OCI-LY1 (cell line): ENCODE data around the gene B4GALNT2.

Experiments
- H2AFZ ChIP-seq: fragments of 200-600 bp; sonication (generic), shearing (Covaris generic); 2 replicates; pipeline ENCODE4 v1.6.0; 2014; ENCODE audit warnings: antibody characterized with exemption, mild to moderate bottlenecking, low read length
- H3F3A ChIP-seq: fragments of 200-600 bp; sonication (generic), shearing (Covaris generic); 2 replicates; pipeline ENCODE4 v1.6.0; 2014; ENCODE audit warnings: mild to moderate bottlenecking, antibody characterized with exemption, low read length, moderate library complexity; ENCODE audit not compliant: insufficient read depth
- H3K27ac ChIP-seq: fragments of 200-600 bp; sonication (generic); 2 replicates; pipeline ENCODE4 v1.5.1; 2014; ENCODE audit warnings: low read length, mixed run types, mild to moderate bottlenecking, low read depth; ENCODE audit not compliant: poor library complexity, severe bottlenecking
- H3K27me3 ChIP-seq: fragments of 200-600 bp; sonication (generic); 2 replicates; pipeline ENCODE4 v1.6.0; 2014; ENCODE audit warnings: antibody characterized with exemption, mild to moderate bottlenecking, low read length, moderate library complexity; ENCODE audit not compliant: insufficient read depth
- H3K36me3 ChIP-seq: fragments of 200-600 bp; sonication (generic); 2 replicates; pipeline ENCODE4 v1.6.1; 2014; ENCODE audit warnings: mild to moderate bottlenecking, antibody characterized with exemption, low read length, moderate library complexity, mixed read lengths; ENCODE audit not compliant: insufficient read depth
- H3K4me1 ChIP-seq: fragments of 200-600 bp; sonication (generic); 2 replicates; pipeline ENCODE4 v1.5.1; 2014; ENCODE audit warnings: mild to moderate bottlenecking, low read length, moderate library complexity; ENCODE audit not compliant: insufficient read depth, severe bottlenecking
- H3K4me2 ChIP-seq: fragments of 200-600 bp; sonication (generic), shearing (Covaris generic); 2 replicates; pipeline ENCODE4 v1.6.1; 2014; ENCODE audit warnings: low read length
- H3K4me3 ChIP-seq: fragments of 200-600 bp; sonication (generic); 2 replicates; pipeline ENCODE4 v1.5.1; 2014; ENCODE audit warnings: low read length, low read depth, mild to moderate bottlenecking, mixed read lengths; ENCODE audit not compliant: poor library complexity, severe bottlenecking
- H3K79me2 ChIP-seq: fragments of 200-600 bp; shearing (Covaris generic); 2 replicates; pipeline ENCODE4 v1.6.1; 2016; ENCODE audit warnings: mixed run types, low read length, mixed read lengths; ENCODE audit not compliant: insufficient read depth
- H3K9ac ChIP-seq: fragments of 200-600 bp; sonication (generic), shearing (Covaris generic); 2 replicates; pipeline ENCODE4 v1.6.1; 2014; ENCODE audit warnings: mild to moderate bottlenecking, low read length, mixed read lengths
- H3K9me2 ChIP-seq: fragments of 200-600 bp; sonication (generic), shearing (Covaris generic); 2 replicates; pipeline ENCODE4 v1.6.1; 2014; ENCODE audit warnings: low read depth, mild to moderate bottlenecking, low read length, mixed read lengths
- H3K9me3 ChIP-seq: fragments of 200-600 bp; shearing (Covaris generic); 2 replicates; pipeline ENCODE4 v1.6.1; 2014; ENCODE audit warnings: low read length, mixed read lengths
- H4K20me1 ChIP-seq: fragments of 200-600 bp; sonication (generic), shearing (Covaris generic); 2 replicates; pipeline ENCODE4 v1.6.0; 2016; ENCODE audit warnings: mild to moderate bottlenecking, low read length; ENCODE audit not compliant: insufficient read depth
- CTCF ChIP-seq: fragments of 200-600 bp; sonication (generic), shearing (Covaris generic); IDR thresholded peaks from 2 replicates; pipeline ENCODE4 v1.5.1; 2017; ENCODE audit warnings: mild to moderate bottlenecking, antibody characterized with exemption, low read length, moderate library complexity, mixed read lengths
- EZH2 ChIP-seq: fragments of 200-600 bp; sonication (generic), shearing (Covaris generic); IDR thresholded peaks from 2 replicates; pipeline ENCODE4 v1.8.0; 2017; ENCODE audit warnings: borderline replicate concordance, mixed run types, mild to moderate bottlenecking, antibody characterized with exemption, low read length, moderate library complexity, mixed read lengths

B4GALNT2 gene

GRCh38 chr17:49112936-49113335 lies 19.6 kb upstream of the B4GALNT2 start:
- H4K20me1 ChIP-seq: no peaks in the 10 kb centered on the region
- no peak overlapping the region for H3K4me3 ChIP-seq
- H3K4me1 ChIP-seq: no peaks in the 10 kb centered on the region
- no peaks in the 10 kb centered on the region for H3K79me2 ChIP-seq
- H3K4me2 ChIP-seq: no peak overlapping the region
- no peaks in the 10 kb centered on the region for H3K9me2 ChIP-seq
- no peaks in the 10 kb centered on the region for H3K36me3 ChIP-seq
- no peak overlapping the region for H2AFZ ChIP-seq
- no peaks in the 10 kb centered on the region for H3K9me3 ChIP-seq
- H3K9ac ChIP-seq: no peak overlapping the region
- no peaks in the 10 kb centered on the region; the same call in 1 of the 2 replicates for H3K27me3 ChIP-seq
- H3F3A ChIP-seq: no peaks in the 10 kb centered on the region
- no peak overlapping the region for H3K27ac ChIP-seq
- no peak for TF ChIP-seq CTCF
- no peak for TF ChIP-seq EZH2

- no peaks in the 10 kb centered on the region for H3F3A ChIP-seq
- H3K9me2 ChIP-seq: no peaks in the 10 kb centered on the region
- no peaks in the 10 kb centered on the region for H3K4me1 ChIP-seq
- no peak overlapping the region for H3K4me2 ChIP-seq
- no peak overlapping the region for H3K4me3 ChIP-seq
- no peaks in the 10 kb centered on the region; the same call in 1 of the 2 replicates for H3K27me3 ChIP-seq
- no peak overlapping the region for H3K9ac ChIP-seq
- H3K27ac ChIP-seq: no peak overlapping the region
- TF ChIP-seq EZH2: no peak
- no peak for TF ChIP-seq CTCF
- no peak overlapping the region for H2AFZ ChIP-seq
- H3K36me3 ChIP-seq: no peaks in the 10 kb centered on the region
- H3K79me2 ChIP-seq: no peaks in the 10 kb centered on the region
- H4K20me1 ChIP-seq: no peaks in the 10 kb centered on the region
- H3K9me3 ChIP-seq: no peaks in the 10 kb centered on the region
Measured at GRCh38 chr17:49114703-49115102, 17.9 kb upstream of the B4GALNT2 start.

GRCh38 chr17:49117587-49118230 lies 14.9 kb upstream of the B4GALNT2 start:
- Histone ChIP-seq H3K27ac (no peak overlapping the region), H3K4me3 (no peak overlapping the region), H3K27me3 (peaks cover 4% of the 10 kb centered on the region), H3K4me1 (no peaks in the 10 kb centered on the region), H3K36me3 (no peaks in the 10 kb centered on the region; the same call in 1 of the 2 replicates), H3K9ac (no peak overlapping the region), H3K79me2 (no peaks in the 10 kb centered on the region), H4K20me1 (no peaks in the 10 kb centered on the region), H2AFZ (no peak overlapping the region), H3K9me3 (no peaks in the 10 kb centered on the region), H3F3A (no peaks in the 10 kb centered on the region), H3K9me2 (no peaks in the 10 kb centered on the region), H3K4me2 (no peak overlapping the region)
- no peak for TF ChIP-seq CTCF
- TF ChIP-seq EZH2: no peak
